ENCODE data around the gene NEK6. TPM values are rescaled to one million over a fixed set of nuclear protein-coding genes. Genes with fewer than 3 reads are reported as not detected.
A peak's percentile ranks its signal among the peaks of the same experiment; 100 is the strongest.

Gene NEK6
- total RNA-seq (10 to 100 TPM in 7 of 9 donors, 1 to 10 TPM in 2; 4.6 to 27.2 (median 18.5) TPM), polyA plus RNA-seq (1 to 10 TPM; 4.0 to 8.5 (median 8.3) TPM)
- long read RNA-seq, donor 1, partial matches to known transcripts: 338 of 757 reads
- long read RNA-seq, donor 1, other reads (novel, unspliced or antisense): 418 of 757 reads
- long read RNA-seq, donor 2, partial matches to known transcripts: 381 of 386 reads
- long read RNA-seq, donor 2, other reads (novel, unspliced or antisense): 5 of 386 reads
- long read RNA-seq, donor 3, partial matches to known transcripts: 0 of 1 reads
- long read RNA-seq, donor 3, other reads (novel, unspliced or antisense): 0 of 1 reads
- long read RNA-seq, donor 4, partial matches to known transcripts: 0 of 7 reads
- long read RNA-seq, donor 4, other reads (novel, unspliced or antisense): 1 of 7 reads
- long read RNA-seq, donor 5, transcript NEK6-201 (10 exons, 3,447 nt): major isoform, 20 of 32 reads
- long read RNA-seq, donor 5, partial matches to known transcripts: 0 of 32 reads
- long read RNA-seq, donor 5, other reads (novel, unspliced or antisense): 7 of 32 reads
- long read RNA-seq, donor 6, partial matches to known transcripts: 0 of 5 reads
- long read RNA-seq, donor 6, other reads (novel, unspliced or antisense): 1 of 5 reads
- long read RNA-seq, donor 7, partial matches to known transcripts: 239 of 379 reads
- long read RNA-seq, donor 7, other reads (novel, unspliced or antisense): 140 of 379 reads
- long read RNA-seq, donor 8, transcript NEK6-201 (10 exons, 3,447 nt): major isoform, 6 of 984 reads
- long read RNA-seq, donor 8, partial matches to known transcripts: 962 of 984 reads
- long read RNA-seq, donor 8, other reads (novel, unspliced or antisense): 16 of 984 reads
- long read RNA-seq, donor 9, partial matches to known transcripts: 767 of 798 reads
- long read RNA-seq, donor 9, other reads (novel, unspliced or antisense): 31 of 798 reads
- long read RNA-seq, donor 10, partial matches to known transcripts: 0 of 1 reads
- long read RNA-seq, donor 10, other reads (novel, unspliced or antisense): 0 of 1 reads

- intact Hi-C loops (cut with DNase I): no loop called here
- Histone ChIP-seq H3K4me3 (peak within 1 kb of the TSS in 3 of 4 donors; percentile 18 to 56 (median 25)), H3K9me3 (replicated peaks in 1 of 3) (no peaks in the 10 kb centered on the region), H3K27me3 (no peaks in the 10 kb centered on the region), H3K4me1 (replicated peaks in 1 of 2) (peaks cover 7 to 37% of the 10 kb centered on the region in 2 donors), H3K36me3 (replicated peaks in 1 of 2) (no peaks in the 10 kb centered on the region), H3K27ac (peak within 1 kb of the TSS; percentile 33 to 92 (median 63))
- peak in 3 of 7 donors; percentile 9 to 29 (median 29) for DNase-seq
- TF ChIP-seq POLR2A (IDR thresholded peaks at IDR 0.05): no peak
- no peak for TF ChIP-seq CTCF (IDR thresholded peaks at IDR 0.05)
- 2 to 13% (median 4%) methylated on average over 15 to 116 of the region's 116 CpGs for WGBS, 4 donors
These were observed at the start of gene NEK6 for GRCh38 chr9:124257844-124258606. Gene NEK6, plus strand, starts transcription at chr9:124257949. Its CDS starts 44,016 bp downstream, at chr9:124301965.

DNA sequence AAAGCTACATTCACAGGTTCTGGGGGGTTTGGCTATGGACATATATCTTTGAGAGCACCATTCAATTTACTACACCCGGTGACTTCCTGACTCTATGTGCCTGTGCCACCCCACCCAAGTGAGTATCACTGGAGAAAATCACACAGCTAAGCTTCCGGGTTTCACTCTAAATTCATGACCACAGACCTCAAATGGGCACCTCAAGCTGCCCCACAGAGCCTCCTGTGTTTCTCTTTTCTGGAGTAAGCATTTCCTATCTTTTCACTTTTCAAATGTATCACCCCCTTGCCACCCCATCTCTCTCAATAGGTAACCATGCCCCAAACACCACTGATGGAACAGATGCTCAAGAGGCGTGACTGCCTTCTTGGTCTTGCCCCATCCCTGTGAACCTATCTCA, 49.2 kb upstream of the NEK6 start:
- no peak for DNase-seq
- Histone ChIP-seq H3K4me1 (replicated peaks in 1 of 2) (no peaks in the 10 kb centered on the region), H3K27ac (no peak overlapping the region), H3K9me3 (replicated peaks in 1 of 3) (no peaks in the 10 kb centered on the region), H3K36me3 (replicated peaks in 1 of 2) (no peaks in the 10 kb centered on the region), H3K4me3 (no peak overlapping the region), H3K27me3 (no peaks in the 10 kb centered on the region)
- WGBS, 4 donors: 67 to 85% (median 73%) methylated on average over 3 of the region's 3 CpGs
- no peak for TF ChIP-seq CTCF (IDR thresholded peaks at IDR 0.05)
- no peak for TF ChIP-seq POLR2A (IDR thresholded peaks at IDR 0.05)
- intact Hi-C loops (cut with DNase I): no loop called here

- WGBS, 4 donors: 76 to 87% (median 84%) methylated on average over 7 of the region's 7 CpGs
- TF ChIP-seq POLR2A (IDR thresholded peaks at IDR 0.05) (no peak), CTCF (IDR thresholded peaks at IDR 0.05) (no peak)
- H3K36me3 ChIP-seq (replicated peaks in 1 of 2): no peaks in the 10 kb centered on the region
- no peaks in the 10 kb centered on the region for H3K4me1 ChIP-seq (replicated peaks in 1 of 2)
- H3K27ac ChIP-seq: no peak overlapping the region
- no peak for DNase-seq
- H3K9me3 ChIP-seq (replicated peaks in 1 of 3): no peaks in the 10 kb centered on the region
- intact Hi-C loops (cut with DNase I): no loop called here
- no peaks in the 10 kb centered on the region for H3K27me3 ChIP-seq
- no peak overlapping the region for H3K4me3 ChIP-seq
These were observed 48.5 kb upstream of the NEK6 start for GRCh38 chr9:124209279-124209678.

Measured in adrenal gland (tissue), 19 donors.